ENCODE data around the gene KLHL25. TPM values are rescaled to one million over a fixed set of nuclear protein-coding genes. Genes with fewer than 3 reads are reported as not detected.
A peak's percentile ranks its signal among the peaks of the same experiment; 100 is the strongest.

KLHL25 gene
- total and polyA plus RNA-seq, 2 of the 13 experiments (the other 11 are each of a cell fraction or from before 2014, with no cell fraction given), result 3.7 to 8.2 TPM

- TF ChIP-seq LRRFIP1 (CRISPR knock-in tag; conservative IDR thresholded peaks at IDR 0.05), result no peak
- TF ChIP-seq IRF9 (CRISPR knock-in tag; IDR thresholded peaks at IDR 0.05; ENCODE audit: borderline replicate concordance), result 0 out of 2 replicates have a peak, but pooled peaks have one; percentile 30
- TF ChIP-seq PHF20 (CRISPR knock-in tag; IDR thresholded peaks at IDR 0.05), result no peak
- TF ChIP-seq MEIS1 (CRISPR knock-in tag; IDR thresholded peaks at IDR 0.05; ENCODE audit: borderline replicate concordance), result no peak; the same call in 1 of the 2 replicates
- TF ChIP-seq ZNF496 (CRISPR knock-in tag; IDR thresholded peaks at IDR 0.05; ENCODE audit: insufficient replicate concordance), result no peak
- no peak for TF ChIP-seq HIVEP1 (CRISPR knock-in tag; IDR thresholded peaks at IDR 0.05)
- TF ChIP-seq HMGXB3 (CRISPR knock-in tag; IDR thresholded peaks at IDR 0.05; ENCODE audit: borderline replicate concordance), result no peak
- no peak for TF ChIP-seq MIER3 (CRISPR knock-in tag; IDR thresholded peaks at IDR 0.05; ENCODE audit: borderline replicate concordance)
- TF ChIP-seq AHDC1 (CRISPR knock-in tag; IDR thresholded peaks at IDR 0.05; ENCODE audit: borderline replicate concordance), result peak; percentile 74; the same call in 1 of the 2 replicates
- TF ChIP-seq ZNF564 (CRISPR knock-in tag; IDR thresholded peaks at IDR 0.05), result no peak
- no peak for TF ChIP-seq NPAS2 (CRISPR knock-in tag; IDR thresholded peaks at IDR 0.05; ENCODE audit: borderline replicate concordance)
- no peak for TF ChIP-seq HCFC1 (IDR thresholded peaks at IDR 0.05; ENCODE audit: low read depth, low read length)
- no peak for TF ChIP-seq ARNT (IDR thresholded peaks at IDR 0.05)
- TF ChIP-seq PREB (CRISPR knock-in tag; IDR thresholded peaks at IDR 0.05), result no peak
- peak; percentile 77 for TF ChIP-seq KAT8 (CRISPR knock-in tag; IDR thresholded peaks at IDR 0.05)
- TF ChIP-seq KDM6A (CRISPR knock-in tag; IDR thresholded peaks at IDR 0.05; ENCODE audit: low read depth), result no peak
Observed at GRCh38 chr15:85781099-85781498, 13.6 kb downstream of the KLHL25 start (continued).

Data from HepG2 (cell line).